GM20000 (cell line): ENCODE measurements around the gene GAREM1.
A peak's percentile ranks its signal among the peaks of the same experiment; 100 is the strongest.
"Not testable (repeated sequence)": the region's sequence is repeated elsewhere in the genome, so short reads cannot be mapped to it uniquely, and the experiment has no call there.

Experiments used
- DNase-seq: peaks from one replicate; pipeline ENCODE4 v3.0.0; 2012; ENCODE audit warnings: low spot score
- CTCF ChIP-seq: IDR thresholded peaks from 2 replicates; pipeline ENCODE4 v1.5.1; 2012; ENCODE audit warnings: mild to moderate bottlenecking, control low read depth; ENCODE audit errors: extremely low read depth, missing control alignments

Gene GAREM1

GRCh38 chr18:32470714-32471633 lies at the start of gene GAREM1:
Gene GAREM1, minus strand, starts transcription at chr18:32470882. Its CDS starts 454 bp downstream, at chr18:32470428.
- peak; percentile 62 for TF ChIP-seq CTCF
- peak; percentile 94 for DNase-seq

GRCh38 chr18:32511147-32511546 lies 40.5 kb upstream of the GAREM1 start:
- DNase-seq: no peak
- TF ChIP-seq CTCF: no peak

DNA sequence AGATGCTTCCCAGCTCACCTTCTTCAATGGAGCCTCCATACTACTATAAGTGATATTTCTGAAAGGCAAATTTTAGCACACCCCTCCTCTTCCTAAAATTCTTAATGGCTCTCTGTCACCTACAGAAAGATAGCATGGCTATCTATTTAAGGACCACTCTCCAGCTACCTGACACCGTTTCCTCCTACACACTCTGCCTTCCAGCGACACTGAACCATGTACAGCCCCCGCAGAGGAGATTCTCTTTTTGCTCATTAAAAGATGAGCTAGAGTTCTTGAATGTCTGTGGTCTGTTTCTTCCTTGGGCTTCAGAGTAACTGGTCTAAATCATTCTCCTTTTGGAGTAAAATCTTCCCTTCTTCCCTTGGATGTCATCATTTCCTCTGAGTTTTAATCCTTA lies 38.4 kb upstream of the GAREM1 start:
- no peak for TF ChIP-seq CTCF
- DNase-seq: no peak

- no peak for DNase-seq
- no peak for TF ChIP-seq CTCF
Observed at GRCh38 chr18:32507093-32507492, 36.4 kb upstream of the GAREM1 start.

GRCh38 chr18:32502014-32502413 lies 31.3 kb upstream of the GAREM1 start:
- TF ChIP-seq CTCF: no peak
- no peak for DNase-seq

GRCh38 chr18:32501242-32501641 lies 30.6 kb upstream of the GAREM1 start:
- not testable (repeated sequence) for DNase-seq

DNA sequence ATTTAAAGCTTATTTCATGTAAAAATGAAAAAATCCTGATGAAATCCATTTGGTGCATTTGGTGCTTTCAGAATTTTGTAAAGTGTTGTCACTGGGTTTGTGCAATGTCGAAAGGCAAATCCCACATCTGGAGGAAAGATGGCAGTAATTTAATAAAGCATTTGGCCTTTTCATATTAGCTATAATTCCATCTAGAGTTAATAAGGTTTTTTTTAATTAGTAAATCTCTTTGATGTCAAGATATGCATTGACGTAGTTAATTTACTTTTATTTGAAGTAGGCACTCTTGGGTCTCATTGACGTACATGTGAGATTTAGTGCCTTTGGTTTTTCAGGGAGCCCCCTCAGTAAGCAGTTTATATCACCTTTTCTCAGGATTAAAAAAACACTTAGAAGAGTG lies 12.3 kb upstream of the GAREM1 start:
- no peak for DNase-seq
- no peak for TF ChIP-seq CTCF

DNA sequence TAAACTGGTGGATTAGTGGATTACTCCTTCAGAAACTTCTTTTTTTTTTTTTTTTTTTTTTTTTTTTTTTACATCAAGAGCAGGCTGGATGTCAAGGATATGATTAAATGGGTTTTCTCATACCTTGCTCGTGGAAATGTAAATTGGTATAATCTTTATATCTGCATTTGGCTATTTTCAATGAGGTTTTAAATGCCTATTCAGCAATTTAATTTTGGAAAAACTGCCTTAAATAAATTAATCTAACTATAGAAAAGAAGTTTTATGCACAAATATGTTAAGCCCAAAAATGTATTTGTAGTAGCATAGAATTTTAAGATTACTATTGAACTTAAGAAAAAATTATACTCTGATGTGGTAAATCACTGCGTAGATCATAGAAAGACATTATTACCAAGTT lies 11.4 kb upstream of the GAREM1 start:
- DNase-seq: no peak

More for the DNA sequence above, 11.4 kb upstream of the GAREM1 start:
- TF ChIP-seq CTCF: no peak
